GM12878 (cell line): Measurements from ENCODE around the gene LAMP5. TPM values are rescaled to one million over a fixed set of nuclear protein-coding genes. Genes with fewer than 3 reads are reported as not detected.
A peak's percentile ranks its signal among the peaks of the same experiment; 100 is the strongest.

ENCODE experiments used
- ATAC-seq: fragments of 200-7000 bp; cut with Tn5 transposase; 3 replicates; pipeline ENCODE4 v1.9.1; 2020; ENCODE audit warnings: mild to moderate bottlenecking, moderate library complexity
- BruUV-seq: library from RNA; stranded (reverse); fragments of 400-500 nt; replicated peaks from 2 replicates; lab custom pipeline; 2021; lab: Mats Ljungman, UMichigan
- CTCF ChIA-PET: fragments of 300-600 bp; sonication (Branson Sonifier 250); formaldehyde crosslinking; extraction: SDS; loops from one replicate; lab custom pipeline; 2021; ENCODE audit warnings: inconsistent platforms; lab: Yijun Ruan, JAX
- POLR2A ChIA-PET: fragments of 350-600 bp; formaldehyde crosslinking; extraction: SDS; loops from one replicate; lab custom pipeline; 2021; ENCODE audit warnings: inconsistent platforms; lab: Charles Lee
- RAD21 ChIA-PET: fragments of 300-600 bp; sonication (Branson Sonifier 250); formaldehyde crosslinking; loops from one replicate; lab custom pipeline; 2023; ENCODE audit warnings: antibody characterized with exemption; ENCODE audit not compliant: unreplicated experiment; lab: Charles Lee
- SMC1A ChIA-PET: fragments of 300-600 bp; sonication (Branson Sonifier 250); formaldehyde crosslinking; loops from one replicate; lab custom pipeline; 2023; ENCODE audit not compliant: unreplicated experiment, uncharacterized antibody; lab: Charles Lee
- DNase-seq: peaks from one replicate; pipeline ENCODE4 v3.0.0-alpha.2; 2011; ENCODE audit warnings: low read depth, low spot score
- FAIRE-seq: peaks from 3 replicates; lab custom pipeline; 2011; peaks lifted over from hg19 to GRCh38; lab: Jason Lieb, UNC
- H2AFZ ChIP-seq: 2 replicates; pipeline ENCODE4 v1.6.0; 2011; ENCODE audit warnings: low read depth, low read length, control low read depth; ENCODE audit not compliant: control insufficient read depth
- H3K27ac ChIP-seq: 2 replicates; pipeline ENCODE4 v1.5.1; 2011; ENCODE audit warnings: control low read depth; ENCODE audit not compliant: control insufficient read depth, insufficient read depth
- H3K27me3 ChIP-seq, 2 experiments: replicated peaks in 1 of 2; 2 replicates each; pipeline versions ENCODE4 v1.6.0 to v1.6.1; 2011; ENCODE audit warnings: low read length in 1 of 2; ENCODE audit not compliant: control insufficient read depth in 2 of 2, insufficient read depth in 2 of 2
- H3K36me3 ChIP-seq, 2 experiments: 2 replicates each; pipeline ENCODE4 v1.5.1; 2011; ENCODE audit warnings: low read length in 1 of 2; ENCODE audit not compliant: control insufficient read depth in 2 of 2, insufficient read depth in 2 of 2
- H3K4me1 ChIP-seq: 2 replicates; pipeline ENCODE4 v1.6.1; 2011; ENCODE audit warnings: mild to moderate bottlenecking, low read length, moderate library complexity, mixed read lengths; ENCODE audit not compliant: control insufficient read depth, insufficient read depth
- H3K4me2 ChIP-seq: 2 replicates; pipeline ENCODE4 v1.6.0; 2011; ENCODE audit warnings: control low read depth; ENCODE audit not compliant: control insufficient read depth, insufficient read depth
- H3K4me3 ChIP-seq: fragments of 200-600 bp; sonication (generic); 2 replicates; pipeline ENCODE4 v1.5.1; 2016
- H3K79me2 ChIP-seq: 2 replicates; pipeline ENCODE4 v1.6.0; 2011; ENCODE audit warnings: low read length; ENCODE audit not compliant: control insufficient read depth, insufficient read depth
- H3K9ac ChIP-seq: 2 replicates; pipeline ENCODE4 v1.8.0; 2011; ENCODE audit warnings: low read length, control low read depth, mixed read lengths; ENCODE audit not compliant: control insufficient read depth, insufficient read depth
- H3K9me3 ChIP-seq: replicated peaks from 3 replicates; pipeline ENCODE4 v1.5.1; 2011; ENCODE audit warnings: mild to moderate bottlenecking, low read length; ENCODE audit not compliant: control insufficient read depth, insufficient read depth
- H4K20me1 ChIP-seq: 2 replicates; pipeline ENCODE4 v1.6.0; 2011; ENCODE audit not compliant: control insufficient read depth, insufficient read depth
- MAX ChIP-seq: IDR thresholded peaks from 2 replicates; pipeline ENCODE4 v1.6.1; 2012; ENCODE audit warnings: low read depth, low read length, improper control_type of control experiment
- MEF2A ChIP-seq: IDR thresholded peaks from 2 replicates; pipeline ENCODE4 v1.6.1; 2011; ENCODE audit warnings: low read depth, mild to moderate bottlenecking, low read length, moderate library complexity; ENCODE audit not compliant: insufficient read depth
- NFXL1 ChIP-seq: fragments of 450-650 bp; IDR thresholded peaks from 2 replicates; pipeline ENCODE4 v1.6.1; 2017; ENCODE audit warnings: antibody characterized with exemption, mild to moderate bottlenecking, borderline replicate concordance
- PAX5 ChIP-seq: IDR thresholded peaks from 2 replicates; pipeline ENCODE4 v1.6.1; 2011; ENCODE audit warnings: low read depth, low read length, borderline replicate concordance
- RELA ChIP-seq: fragments of 450-650 bp; IDR thresholded peaks from 2 replicates; pipeline ENCODE4 v1.8.0; 2014; ENCODE audit warnings: borderline replicate concordance; ENCODE audit not compliant: partially characterized antibody
- RFX5 ChIP-seq: IDR thresholded peaks from 2 replicates; pipeline ENCODE4 v1.6.1; 2011; ENCODE audit warnings: low read depth, low read length, improper control_type of control experiment
- RUNX3 ChIP-seq: IDR thresholded peaks from 2 replicates; pipeline ENCODE4 v1.6.1; 2012; ENCODE audit warnings: low read length, inconsistent platforms
- SPI1 ChIP-seq: IDR thresholded peaks from 2 replicates; pipeline ENCODE4 v1.6.1; 2011; ENCODE audit warnings: low read depth, mild to moderate bottlenecking, low read length, moderate library complexity, borderline replicate concordance; ENCODE audit not compliant: insufficient read depth
- WGBS: methylation state at CpG from one replicate; pipeline ENCODE4 v1.1.6; 2016; ENCODE audit warnings: low lambda C conversion rate; ENCODE audit not compliant: insufficient replicate concordance, insufficient coverage; ENCODE audit errors: missing lambda C conversion rate; 5-methylcytosine and 5-hydroxymethylcytosine counted together
- in situ Hi-C: fragments of 300-500 bp; cut with MboI; formaldehyde crosslinking; loops from 9 replicates; pipeline ENCODE4 v1.14.3; 2018; ENCODE audit warnings: mixed read lengths
- intact Hi-C: fragments of 100-400 bp; cut with micrococcal nuclease; formaldehyde crosslinking; loops from one replicate; pipeline ENCODE4 v1.14.2; 2022; ENCODE audit not compliant: unreplicated experiment
- polyA plus RNA-seq, 11 experiments: library from polyadenylated mRNA; depleted of rRNA in 4 of 11; unstranded in 6 of 11; stranded (reverse) in 5 of 11; fragments of >200 nt; fragmentation: Nextera tagmentation in 4 of 11; fragmentation: Illumina TruSeq in 1 of 11; extraction: Ambion mirVana in 4 of 11; extraction: Trizol in 1 of 11; gene quantifications; 1 replicate in 1 of 11; 2 replicates in 10 of 11; pipeline versions ENCODE4 v1.2.1 to v1.2.3, GENCODE V29; 2011 to 2016; ENCODE audit warnings: inconsistent platforms in 2 of 11, missing spikeins in 2 of 11, low read depth in 1 of 11
- total RNA-seq, 4 experiments: library from RNA; depleted of rRNA in 3 of 4; stranded (reverse); fragments of >200 nt in 3 of 4; fragmentation: Illumina TruSeq in 1 of 4; extraction: Trizol in 1 of 4; gene quantifications; 2 replicates each; pipeline versions ENCODE4 v1.2.1 to v1.2.3, GENCODE V29; 2013 to 2021

The LAMP5 gene
- total and polyA plus RNA-seq, 10 of the 15 experiments (the other 5 are each of a cell fraction or from before 2014, with no cell fraction given), result 0.10 to 0.56 (median 0.49) TPM; not detected in 1

GRCh38 chr20:9509246-9509645 lies 5.1 kb upstream of the LAMP5 start:
- Histone ChIP-seq H2AFZ (no peak overlapping the region), H3K4me1 (peaks cover 47% of the 10 kb centered on the region), H3K4me3 (no peak overlapping the region), H3K27ac (no peak overlapping the region), H3K27me3 (peaks cover 0 to 17% of the 10 kb centered on the region in 2 experiments; a peak in 3 of 4 replicates), H3K79me2 (no peaks in the 10 kb centered on the region; the same call in 1 of the 2 replicates), H3K4me2 (peak overlapping the region; percentile 12; the same call in 1 of the 2 replicates), H3K36me3 (no peaks in the 10 kb centered on the region), H3K9me3 (no peaks in the 10 kb centered on the region; the same call in 2 of the 3 replicates), H4K20me1 (no peaks in the 10 kb centered on the region), H3K9ac (no peak overlapping the region)
- FAIRE-seq (no peak), DNase-seq (no peak), ATAC-seq (no peak)
- in situ Hi-C loops (no loop called here), intact Hi-C loops (no loop called here)
- TF ChIP-seq NFXL1 (no peak), RFX5 (no peak), PAX5 (no peak), RELA (no peak)
- POLR2A ChIA-PET, result no interaction called here
- no TSS peak for BruUV-seq
- 28% methylated on average over 4 of the region's 4 CpGs for WGBS
- RAD21 ChIA-PET, result no interaction called here
- SMC1A ChIA-PET, result no interaction called here
- CTCF ChIA-PET, result no interaction called here

DNA sequence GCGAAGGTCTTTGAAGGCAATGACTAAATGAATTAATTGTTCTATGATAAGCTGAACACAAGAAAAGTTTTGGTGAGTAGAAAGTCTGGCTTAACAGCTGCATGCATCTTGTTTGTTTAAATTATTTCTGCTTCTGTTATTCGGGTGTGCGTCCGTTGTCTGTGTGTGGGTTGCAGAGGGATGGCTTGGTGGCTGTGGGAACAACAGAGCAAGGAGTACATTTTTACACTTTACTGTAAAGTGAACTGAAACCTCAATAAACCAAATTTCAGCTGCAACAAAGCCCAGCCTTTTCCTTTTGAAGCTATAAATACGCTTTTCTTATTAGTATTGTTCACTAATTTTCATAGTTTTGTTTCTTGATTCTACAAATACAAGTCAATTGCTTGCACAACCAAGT lies 3.5 kb upstream of the LAMP5 start:
- WGBS, result 23% methylated on average over 5 of the region's 5 CpGs
- no peak overlapping the region for H3K9ac ChIP-seq
- peaks cover 0 to 21% of the 10 kb centered on the region in 2 experiments; a peak in 3 of 4 replicates for H3K27me3 ChIP-seq
- ChIA-PET CTCF (no interaction called here), SMC1A (no interaction called here), POLR2A (no interaction called here), RAD21 (no interaction called here)
- H3K79me2 ChIP-seq, result peaks cover 5% of the 10 kb centered on the region
- intact Hi-C loops (no loop called here), in situ Hi-C loops (no loop called here)
- H3K27ac ChIP-seq, result peak overlapping the region; percentile 53; the same call in 1 of the 2 replicates
- TF ChIP-seq MAX (no peak), MEF2A (0 out of 2 replicates have a peak, but pooled peaks have one; percentile 37), SPI1 (peak; percentile 42; the same call in 1 of the 2 replicates), RUNX3 (peak; percentile 31; the same call in 1 of the 2 replicates), RFX5 (no peak)
- ATAC-seq, result peak; percentile 35; the same call in 2 of the 3 replicates
- FAIRE-seq, result peak; percentile 59
- peak overlapping the region; percentile 31; the same call in 1 of the 2 replicates for H3K4me3 ChIP-seq
- no peak overlapping the region for H2AFZ ChIP-seq
- H4K20me1 ChIP-seq, result no peaks in the 10 kb centered on the region
- H3K4me2 ChIP-seq, result peak overlapping the region; percentile 59
- H3K36me3 ChIP-seq, result no peaks in the 10 kb centered on the region
- BruUV-seq, result no TSS peak
- H3K4me1 ChIP-seq, result peaks cover 47% of the 10 kb centered on the region
- no peaks in the 10 kb centered on the region; the same call in 2 of the 3 replicates for H3K9me3 ChIP-seq
- peak; percentile 66 for DNase-seq
